Fibroblast of skin of left biceps (primary cell): ENCODE measurements around the gene FGFR3.

Experiments used
- DNase-seq, 2 experiments: peaks; one replicate each; pipeline ENCODE4 v3.0.0-alpha.2; 2013; ENCODE audit warnings: low read depth in 2 of 2

Gene FGFR3

DNA sequence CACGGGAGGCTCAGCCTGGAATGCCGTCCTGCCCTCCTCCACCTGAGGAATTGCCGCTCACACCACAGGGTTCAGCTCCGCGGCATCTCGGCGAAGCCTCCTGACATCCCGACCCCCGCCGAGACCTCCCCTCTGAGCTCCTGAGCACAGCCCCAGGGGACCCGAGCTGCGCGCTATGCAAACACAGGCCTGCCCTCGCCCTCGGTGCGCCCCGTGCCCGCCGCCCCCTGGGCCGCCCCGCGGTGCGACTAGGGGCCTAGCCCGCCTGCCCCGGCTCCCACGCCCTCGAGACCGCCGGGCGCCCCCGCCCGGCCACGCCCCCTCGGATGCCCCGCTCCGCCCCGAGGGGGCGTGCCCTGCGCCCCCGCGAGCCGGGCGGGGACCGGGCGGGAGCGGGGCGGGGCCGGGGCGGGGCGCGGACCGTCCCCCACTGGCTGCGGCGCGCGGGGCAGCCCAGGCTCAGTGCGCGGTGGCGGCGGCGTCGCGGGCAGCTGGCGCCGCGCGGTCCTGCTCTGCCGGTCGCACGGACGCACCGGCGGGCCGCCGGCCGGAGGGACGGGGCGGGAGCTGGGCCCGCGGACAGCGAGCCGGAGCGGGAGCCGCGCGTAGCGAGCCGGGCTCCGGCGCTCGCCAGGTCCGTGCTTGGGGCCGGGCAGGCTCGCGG is at the start of gene FGFR3:
FGFR3 (plus strand) TSS at position 462 of the 664 bp plus-strand sequence. CDS start 642 bp downstream, outside the sequence.
- DNase-seq: no peak

GRCh38 chr4:1743551-1743950 is 49.5 kb upstream of the FGFR3 start:
- DNase-seq: no peak

DNA sequence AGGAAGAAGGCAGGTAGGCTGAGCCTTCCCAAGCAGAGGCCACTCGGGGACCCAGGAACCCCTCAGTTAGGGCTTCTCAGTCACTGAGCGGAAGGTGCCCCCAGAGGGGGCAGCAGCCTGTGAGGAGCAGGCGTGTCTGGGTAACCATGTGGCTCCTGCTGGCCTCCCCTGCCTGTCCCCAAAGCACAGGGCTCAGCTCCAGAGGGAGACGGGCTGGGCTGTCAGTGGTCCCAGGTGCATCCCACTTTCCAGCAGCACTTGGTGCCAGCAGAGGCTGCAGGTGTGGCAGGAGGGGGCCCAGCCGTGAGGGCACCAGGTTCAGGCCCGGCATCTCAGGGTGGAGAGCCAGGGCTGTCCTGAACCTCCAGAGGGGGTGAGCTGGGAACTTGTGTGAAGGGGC is 49.1 kb upstream of the FGFR3 start:
- no peak for DNase-seq

- no peak for DNase-seq
These were observed 48.5 kb upstream of the FGFR3 start for GRCh38 chr4:1744552-1744951.

DNA sequence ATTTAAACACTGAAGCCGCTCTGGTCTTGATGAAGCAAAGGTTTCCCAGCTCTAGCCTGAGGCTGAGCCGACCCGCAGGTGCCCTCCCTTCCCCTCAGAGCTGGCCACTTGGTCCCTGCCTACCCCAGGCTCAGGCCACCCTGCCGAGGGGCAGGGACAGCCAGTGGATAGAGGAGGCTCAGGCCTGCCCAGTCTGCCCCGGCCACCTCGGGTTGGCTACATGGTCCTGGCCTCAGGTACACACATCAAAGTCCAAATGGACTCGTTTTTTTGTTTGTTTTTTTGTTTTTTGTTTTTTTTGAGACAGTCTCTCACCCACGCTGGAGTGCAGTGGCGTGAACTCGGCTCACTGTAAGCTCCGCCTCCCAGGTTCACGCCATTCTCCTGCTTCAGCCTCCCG is 47.9 kb upstream of the FGFR3 start:
- DNase-seq: no peak

DNA sequence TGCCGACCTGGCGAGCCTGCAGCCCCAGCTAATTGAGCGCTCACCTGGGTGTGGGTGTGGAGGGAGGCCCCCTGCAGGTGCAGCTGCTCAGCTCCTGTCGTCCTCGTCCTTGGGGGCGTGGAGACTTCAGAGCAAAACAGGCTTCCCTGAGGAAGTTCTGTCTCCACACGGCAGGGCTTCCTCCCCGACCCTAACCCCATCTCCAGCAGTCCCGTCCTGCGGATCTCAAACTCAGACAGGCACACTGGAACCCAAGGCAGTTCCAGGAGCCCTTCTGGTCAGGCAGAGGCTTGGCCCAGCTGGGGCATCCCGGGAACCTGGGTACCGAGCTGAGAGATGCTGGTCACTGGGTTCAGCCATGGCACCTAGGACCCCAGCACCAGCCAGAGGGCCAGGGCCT is 47.4 kb upstream of the FGFR3 start:
- no peak for DNase-seq

GRCh38 chr4:1746265-1746691 is 46.8 kb upstream of the FGFR3 start:
- DNase-seq: no peak

GRCh38 chr4:1746919-1747602 is 46.0 kb upstream of the FGFR3 start:
- DNase-seq: no peak

DNA sequence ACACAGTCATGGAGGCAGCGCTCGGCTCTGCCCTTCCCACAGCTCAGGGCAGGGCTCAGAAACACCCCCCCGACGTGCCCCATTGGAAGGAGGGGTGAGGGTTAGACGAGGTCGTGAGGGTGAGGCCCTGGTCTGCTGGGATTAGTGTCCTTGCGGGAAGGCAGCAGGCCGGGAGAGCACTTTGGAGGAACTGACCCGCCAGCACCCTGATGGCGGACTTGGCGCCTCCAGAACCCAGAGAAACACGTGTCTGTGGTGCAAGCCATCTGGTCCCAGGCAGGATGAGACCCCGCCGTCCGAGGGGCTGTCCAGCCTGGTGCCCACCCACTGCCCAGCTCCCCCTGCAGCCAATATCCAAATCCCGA is 45.5 kb upstream of the FGFR3 start:
- no peak for DNase-seq

DNA sequence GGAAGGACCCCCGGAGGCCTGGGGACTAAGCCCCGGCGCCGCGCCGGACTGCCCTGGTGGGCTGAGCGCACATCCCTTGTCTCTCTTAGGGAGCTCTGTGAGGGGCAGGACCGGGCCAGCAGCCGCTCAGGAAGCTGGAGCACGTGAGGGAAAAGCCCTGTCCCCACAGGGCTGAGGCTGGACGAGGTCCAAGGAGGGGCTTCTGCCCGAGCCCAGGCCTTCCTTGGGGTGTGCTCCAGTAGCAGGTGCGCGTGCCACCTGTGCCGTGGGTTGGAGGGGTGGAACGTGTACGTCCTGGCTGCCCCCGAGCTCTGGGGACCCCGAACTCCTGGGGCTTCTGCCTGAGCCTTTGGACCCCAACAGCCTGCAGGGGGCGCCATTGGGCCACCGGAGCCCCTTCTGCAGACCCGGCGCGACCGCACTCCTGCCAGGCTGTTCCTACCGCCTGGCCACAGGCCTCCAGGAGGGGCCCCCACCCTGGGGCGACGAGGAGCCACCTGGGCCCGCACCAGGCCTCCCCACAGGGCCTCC is 44.6 kb upstream of the FGFR3 start:
- DNase-seq: peak in 1 of 2 experiments; percentile 15

DNA sequence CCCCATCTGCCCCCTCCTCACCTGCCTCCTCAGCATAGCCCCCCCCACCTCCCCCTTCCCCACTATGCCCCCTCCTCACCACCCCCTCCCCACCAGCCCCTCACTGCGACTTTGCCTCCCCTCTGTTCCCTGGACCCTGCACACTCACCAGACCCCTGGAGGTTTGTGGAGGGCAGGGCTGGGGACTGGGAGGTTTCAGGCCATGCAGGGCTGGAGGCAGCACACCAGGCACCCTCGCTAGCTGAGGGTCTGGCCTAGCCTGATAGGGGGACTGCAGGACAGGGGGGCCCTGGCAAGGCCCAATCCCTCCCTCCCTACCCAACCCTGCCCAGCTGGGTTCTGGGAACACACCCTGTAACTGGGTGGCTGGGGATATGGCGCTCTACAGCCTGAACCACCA is 43.7 kb upstream of the FGFR3 start:
- no peak for DNase-seq

DNA sequence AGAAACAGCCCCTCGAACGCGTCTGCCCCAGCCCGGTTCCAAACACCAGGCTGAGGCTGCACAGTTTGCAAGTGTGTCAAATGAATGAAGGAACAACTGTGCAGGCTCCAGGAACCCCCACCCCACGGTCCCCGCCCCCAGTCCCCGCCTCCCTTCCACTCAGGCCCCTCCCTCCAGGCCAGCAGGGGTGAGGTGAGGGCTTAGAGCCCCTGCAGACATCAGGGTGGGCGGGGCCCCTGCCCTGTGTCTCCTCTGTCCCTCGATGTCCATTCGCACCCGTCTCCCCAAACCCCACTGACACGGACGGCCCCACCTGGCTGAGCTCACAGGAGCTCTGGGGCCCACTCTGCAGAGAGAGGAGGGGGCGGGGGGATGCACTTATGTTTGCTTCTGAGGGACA is 43.3 kb upstream of the FGFR3 start:
- DNase-seq: no peak

DNA sequence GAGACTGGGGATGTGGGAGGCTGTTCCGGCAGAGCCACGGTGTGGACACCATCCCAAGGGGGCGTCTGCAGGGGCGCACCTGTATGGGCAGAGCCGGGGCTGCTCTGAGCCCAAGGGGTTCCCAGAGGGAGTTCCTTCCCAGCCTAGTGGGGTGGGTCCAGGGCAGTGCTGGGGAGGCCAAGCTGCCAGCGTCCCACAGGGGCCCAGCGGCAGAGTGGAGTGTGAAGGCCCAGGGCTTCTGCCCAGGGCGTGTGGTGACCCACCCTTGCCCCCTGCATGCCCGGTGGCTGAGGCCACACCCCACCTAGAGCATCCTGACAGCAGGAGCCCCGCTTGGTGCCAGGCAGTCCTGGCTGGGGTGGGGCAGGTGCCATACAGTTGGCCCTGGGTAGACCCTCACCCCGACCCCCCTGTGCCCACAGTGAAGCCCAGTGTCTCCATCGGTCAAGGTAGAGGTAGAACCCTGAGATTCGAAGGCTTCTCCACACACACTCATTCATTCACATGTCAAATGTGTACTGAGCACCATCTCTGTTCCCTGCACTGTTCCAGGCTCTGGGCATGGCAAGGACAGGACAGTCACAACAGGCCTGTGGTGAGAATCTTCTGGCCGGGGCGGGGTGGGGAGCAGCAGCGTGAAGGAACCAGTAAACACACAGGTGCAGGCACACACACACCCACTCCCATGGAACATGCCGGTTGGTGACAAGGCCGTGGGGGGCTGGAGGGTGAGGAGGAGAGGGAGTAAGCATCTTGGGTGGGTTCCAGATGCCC is 42.5 kb upstream of the FGFR3 start:
- no peak for DNase-seq

DNA sequence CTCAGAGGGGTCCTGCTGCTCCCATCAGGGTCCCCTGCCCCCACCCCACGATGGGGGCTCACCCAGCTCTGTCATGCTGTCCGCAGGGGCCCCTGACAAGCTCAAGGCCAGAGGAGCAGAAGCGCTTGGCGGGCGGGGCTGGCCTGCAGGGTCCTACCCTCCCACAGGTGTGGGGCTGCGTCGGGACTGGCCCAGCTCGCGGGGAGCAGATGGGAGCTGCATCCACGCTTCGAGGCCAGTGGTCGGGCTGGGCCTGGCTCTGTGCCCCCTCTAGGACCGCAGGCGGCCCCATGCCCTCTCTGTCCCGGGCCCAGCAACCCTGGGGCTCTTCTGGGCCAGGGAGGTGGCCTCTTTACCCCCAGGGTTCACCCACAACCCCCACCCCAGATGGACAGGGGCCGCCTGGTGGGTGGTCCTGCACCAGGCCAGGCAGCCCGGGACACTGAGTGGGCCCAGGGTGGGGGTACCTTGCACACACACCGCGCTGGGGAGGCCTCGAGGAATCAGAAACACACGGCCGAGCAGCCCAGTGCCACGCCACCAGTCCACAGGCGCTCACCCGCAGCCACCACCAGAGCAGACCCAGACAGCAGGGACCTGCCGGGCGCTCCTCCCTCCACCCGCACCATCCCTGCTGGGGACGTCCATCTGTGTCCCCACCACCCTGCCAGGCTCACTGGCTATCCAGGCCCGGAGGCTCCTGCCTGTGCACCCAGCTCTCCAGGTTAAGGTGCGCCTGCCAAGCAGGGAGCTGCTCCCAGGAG is 41.8 kb upstream of the FGFR3 start:
- no peak for DNase-seq

- DNase-seq: no peak
These were observed 41.2 kb upstream of the FGFR3 start for GRCh38 chr4:1751919-1752283.

DNA sequence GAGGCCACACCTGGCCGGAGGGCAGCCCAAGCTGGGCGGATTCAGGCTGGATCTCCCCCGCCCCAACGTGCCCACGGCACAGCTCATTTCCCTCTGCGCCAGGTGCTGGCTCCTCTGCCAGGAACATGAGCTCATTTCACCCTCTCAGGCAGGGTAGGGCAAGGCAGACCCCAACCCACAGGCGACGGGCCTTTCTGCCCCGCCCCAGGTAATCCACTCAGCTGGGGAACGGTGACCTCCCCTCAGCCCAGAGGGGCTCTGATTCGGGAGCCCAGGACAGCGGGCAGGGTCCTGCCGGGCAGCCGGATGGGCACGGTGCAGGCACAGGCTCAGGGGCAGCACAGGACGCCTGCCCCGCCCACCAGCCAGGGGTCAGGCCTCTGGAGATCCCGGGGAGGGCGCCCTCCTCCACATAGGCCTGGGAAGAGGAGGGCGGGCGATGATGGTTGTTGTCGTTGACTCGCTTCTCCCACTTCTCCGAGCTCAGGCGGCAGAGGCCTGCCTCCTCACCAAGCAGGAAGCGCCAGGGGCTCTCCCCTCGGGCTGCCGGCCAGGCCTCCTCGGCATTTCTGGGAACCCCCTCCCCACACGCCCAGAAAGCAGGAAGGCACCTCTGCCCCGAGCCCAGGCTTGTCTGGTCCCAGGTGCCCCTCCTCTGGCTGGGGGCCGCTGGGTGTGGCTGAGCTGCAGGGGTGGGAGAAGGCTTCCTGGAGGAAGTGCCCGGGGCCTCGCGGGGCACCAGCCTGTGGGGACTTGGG is 40.6 kb upstream of the FGFR3 start:
- DNase-seq: no peak

DNA sequence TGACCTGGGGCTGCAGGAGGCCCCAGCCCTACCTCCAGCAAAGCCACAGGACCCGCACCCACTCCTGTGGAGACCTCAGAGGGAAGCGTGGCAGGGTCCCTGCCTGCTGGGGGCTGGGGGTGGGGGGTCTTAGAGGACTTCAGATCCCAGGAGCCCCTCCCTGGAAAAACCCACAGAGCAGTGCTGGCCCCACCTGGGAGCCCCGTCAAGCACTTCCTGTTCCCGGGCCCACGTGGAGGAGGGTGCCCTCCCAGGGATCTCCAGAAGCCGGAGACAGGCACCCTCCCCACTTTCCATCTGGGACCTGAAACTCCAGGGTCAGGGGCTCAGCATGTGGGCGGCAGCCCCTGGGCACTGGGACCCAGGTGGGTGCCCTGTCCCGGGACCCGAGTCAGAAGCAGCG is 39.8 kb upstream of the FGFR3 start:
- no peak for DNase-seq

GRCh38 chr4:1753697-1754311 is 39.3 kb upstream of the FGFR3 start:
- no peak for DNase-seq

- DNase-seq: no peak
These were observed 38.8 kb upstream of the FGFR3 start for GRCh38 chr4:1754336-1754735.

- no peak for DNase-seq
These were observed 37.8 kb upstream of the FGFR3 start for GRCh38 chr4:1755297-1755696.

GRCh38 chr4:1756079-1756478 is 37.0 kb upstream of the FGFR3 start:
- no peak for DNase-seq
